ENCODE results near the gene GPRASP1.

DNA sequence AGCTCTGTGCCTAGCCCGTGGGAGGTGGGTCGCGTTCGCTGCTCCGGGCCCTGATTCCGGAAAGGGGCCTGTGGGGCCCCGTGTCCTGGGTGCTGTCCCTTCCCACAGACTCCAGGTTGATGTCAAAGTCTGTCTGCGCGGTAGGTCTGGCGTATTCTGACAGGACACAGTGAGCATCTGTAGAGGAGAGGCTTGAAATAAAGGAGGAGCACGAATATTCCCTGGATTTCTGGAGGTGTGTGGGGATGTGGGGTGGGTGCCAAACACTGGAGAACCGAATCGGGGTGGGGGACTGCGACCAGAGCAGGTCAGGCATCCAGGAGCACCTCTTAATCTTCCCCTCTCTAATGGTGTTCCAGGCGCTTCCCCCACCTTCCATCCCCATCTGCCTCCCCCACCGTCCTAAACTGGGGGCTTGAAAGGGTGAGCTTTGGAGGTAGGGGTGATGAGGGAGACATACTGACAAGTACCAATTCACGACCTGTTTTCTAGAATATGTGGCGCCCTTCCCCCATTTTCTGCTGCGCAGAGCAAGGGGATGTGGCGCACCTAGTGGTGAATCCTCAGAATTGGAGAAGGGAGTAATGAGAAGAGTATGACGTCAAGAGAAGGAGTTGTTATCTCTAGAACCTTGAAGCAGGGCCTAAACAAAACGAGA lies 877 bp downstream of the GPRASP1 start:
- TF ChIP-seq SP2 (tag by site-specific recombination; IDR thresholded peaks at IDR 0.05), result no peak
- TF ChIP-seq, protein P1, sequence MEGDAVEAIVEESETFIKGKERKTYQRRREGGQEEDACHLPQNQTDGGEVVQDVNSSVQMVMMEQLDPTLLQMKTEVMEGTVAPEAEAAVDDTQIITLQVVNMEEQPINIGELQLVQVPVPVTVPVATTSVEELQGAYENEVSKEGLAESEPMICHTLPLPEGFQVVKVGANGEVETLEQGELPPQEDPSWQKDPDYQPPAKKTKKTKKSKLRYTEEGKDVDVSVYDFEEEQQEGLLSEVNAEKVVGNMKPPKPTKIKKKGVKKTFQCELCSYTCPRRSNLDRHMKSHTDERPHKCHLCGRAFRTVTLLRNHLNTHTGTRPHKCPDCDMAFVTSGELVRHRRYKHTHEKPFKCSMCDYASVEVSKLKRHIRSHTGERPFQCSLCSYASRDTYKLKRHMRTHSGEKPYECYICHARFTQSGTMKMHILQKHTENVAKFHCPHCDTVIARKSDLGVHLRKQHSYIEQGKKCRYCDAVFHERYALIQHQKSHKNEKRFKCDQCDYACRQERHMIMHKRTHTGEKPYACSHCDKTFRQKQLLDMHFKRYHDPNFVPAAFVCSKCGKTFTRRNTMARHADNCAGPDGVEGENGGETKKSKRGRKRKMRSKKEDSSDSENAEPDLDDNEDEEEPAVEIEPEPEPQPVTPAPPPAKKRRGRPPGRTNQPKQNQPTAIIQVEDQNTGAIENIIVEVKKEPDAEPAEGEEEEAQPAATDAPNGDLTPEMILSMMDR (tag by site-specific recombination; IDR thresholded peaks at IDR 0.05), result no peak
- TF ChIP-seq, protein P2, sequence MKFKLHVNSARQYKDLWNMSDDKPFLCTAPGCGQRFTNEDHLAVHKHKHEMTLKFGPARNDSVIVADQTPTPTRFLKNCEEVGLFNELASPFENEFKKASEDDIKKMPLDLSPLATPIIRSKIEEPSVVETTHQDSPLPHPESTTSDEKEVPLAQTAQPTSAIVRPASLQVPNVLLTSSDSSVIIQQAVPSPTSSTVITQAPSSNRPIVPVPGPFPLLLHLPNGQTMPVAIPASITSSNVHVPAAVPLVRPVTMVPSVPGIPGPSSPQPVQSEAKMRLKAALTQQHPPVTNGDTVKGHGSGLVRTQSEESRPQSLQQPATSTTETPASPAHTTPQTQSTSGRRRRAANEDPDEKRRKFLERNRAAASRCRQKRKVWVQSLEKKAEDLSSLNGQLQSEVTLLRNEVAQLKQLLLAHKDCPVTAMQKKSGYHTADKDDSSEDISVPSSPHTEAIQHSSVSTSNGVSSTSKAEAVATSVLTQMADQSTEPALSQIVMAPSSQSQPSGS (tag by site-specific recombination; IDR thresholded peaks at IDR 0.05; ENCODE audit: low read depth), result no peak
- no peak for TF ChIP-seq PRDM10 (tag by site-specific recombination; IDR thresholded peaks at IDR 0.05)
- TF ChIP-seq ZNF341 (tag by site-specific recombination; IDR thresholded peaks at IDR 0.05; ENCODE audit: low read depth), result no peak
- TF ChIP-seq PBX3 (CRISPR knock-in tag; IDR thresholded peaks at IDR 0.05), result no peak
- no peak for TF ChIP-seq ZBTB1 (tag by site-specific recombination; IDR thresholded peaks at IDR 0.05)
- TF ChIP-seq KLF1 (tag by site-specific recombination; IDR thresholded peaks at IDR 0.05), result no peak
- no peak for TF ChIP-seq ZNF776 (tag by site-specific recombination; IDR thresholded peaks at IDR 0.05; ENCODE audit: borderline replicate concordance)

Data from HEK293 (cell line).